Progenitor cell of endocrine pancreas (in vitro differentiated cells): ENCODE data around the gene EXD3. TPM values are rescaled to one million over a fixed set of nuclear protein-coding genes. Genes with fewer than 3 reads are reported as not detected.

Source experiments
- DNase-seq: peaks from one replicate; pipeline ENCODE4 v3.0.0; 2021; ENCODE audit warnings: low spot score; ENCODE audit not compliant: unreplicated experiment
- H3K27ac Mint-ChIP-seq: 2 replicates; pipeline ENCODE4 v1.8.0; 2021; ENCODE audit warnings: mild to moderate bottlenecking, moderate library complexity, mixed read lengths
- H3K27me3 Mint-ChIP-seq: 2 replicates; pipeline ENCODE4 v1.8.0; 2021; ENCODE audit warnings: mixed read lengths
- H3K36me3 Mint-ChIP-seq: 2 replicates; pipeline ENCODE4 v1.8.0; 2022; ENCODE audit warnings: mixed read lengths; ENCODE audit not compliant: insufficient read depth
- H3K4me1 Mint-ChIP-seq: 2 replicates; pipeline ENCODE4 v1.8.0; 2021; ENCODE audit warnings: low read depth, mixed read lengths
- H3K4me3 Mint-ChIP-seq: 2 replicates; pipeline ENCODE4 v1.8.0; 2021; ENCODE audit warnings: low read depth, mild to moderate bottlenecking, moderate library complexity, mixed read lengths
- H3K9me3 Mint-ChIP-seq: 2 replicates; pipeline ENCODE4 v1.8.0; 2021; ENCODE audit warnings: low read depth, mixed read lengths
- total RNA-seq: library from RNA; stranded (reverse); gene quantifications from 2 replicates; pipeline ENCODE4 v1.2.1, GENCODE V29; 2021
- TF ChIP-seq, protein P1 (sequence below): fragments of 200-600 bp; sonication (generic); IDR thresholded peaks from one replicate; pipeline ENCODE4 v1.5.0; 2021; ENCODE audit warnings: antibody characterized with exemption, mild to moderate bottlenecking; ENCODE audit not compliant: unreplicated experiment

Gene EXD3
- total RNA-seq, 1 donor from 2014 or later = 31.7 TPM

DNA sequence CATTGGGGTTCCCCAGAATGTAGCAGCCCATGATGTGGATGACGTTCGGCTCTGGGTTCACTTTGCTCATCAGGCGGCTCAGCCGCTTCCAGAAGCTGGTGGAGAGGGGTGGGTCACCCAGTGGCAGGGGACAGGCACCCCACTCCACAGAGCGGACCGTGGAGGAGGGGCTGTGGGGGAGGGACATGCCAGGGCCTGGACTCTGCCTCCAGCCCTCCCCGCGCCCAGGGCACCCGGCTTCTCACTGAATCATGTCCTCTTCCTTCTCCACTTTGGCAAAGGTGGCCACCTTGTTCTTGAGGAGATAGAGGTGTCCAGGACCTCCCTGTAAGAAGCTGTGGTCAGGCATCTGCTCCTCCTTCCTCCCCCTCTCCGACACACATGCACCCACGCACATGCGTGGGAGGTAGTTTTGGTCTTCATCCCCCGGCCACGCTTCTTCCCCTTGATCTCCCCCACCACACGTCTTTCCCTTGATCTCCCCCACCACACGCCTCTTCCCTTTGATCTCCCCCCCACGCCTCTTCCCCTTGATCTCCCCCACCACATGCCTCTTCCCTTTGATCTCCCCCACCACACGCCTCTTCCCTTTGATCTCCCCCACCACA lies 27.1 kb upstream of the EXD3 start:
- TF ChIP-seq, protein P1, sequence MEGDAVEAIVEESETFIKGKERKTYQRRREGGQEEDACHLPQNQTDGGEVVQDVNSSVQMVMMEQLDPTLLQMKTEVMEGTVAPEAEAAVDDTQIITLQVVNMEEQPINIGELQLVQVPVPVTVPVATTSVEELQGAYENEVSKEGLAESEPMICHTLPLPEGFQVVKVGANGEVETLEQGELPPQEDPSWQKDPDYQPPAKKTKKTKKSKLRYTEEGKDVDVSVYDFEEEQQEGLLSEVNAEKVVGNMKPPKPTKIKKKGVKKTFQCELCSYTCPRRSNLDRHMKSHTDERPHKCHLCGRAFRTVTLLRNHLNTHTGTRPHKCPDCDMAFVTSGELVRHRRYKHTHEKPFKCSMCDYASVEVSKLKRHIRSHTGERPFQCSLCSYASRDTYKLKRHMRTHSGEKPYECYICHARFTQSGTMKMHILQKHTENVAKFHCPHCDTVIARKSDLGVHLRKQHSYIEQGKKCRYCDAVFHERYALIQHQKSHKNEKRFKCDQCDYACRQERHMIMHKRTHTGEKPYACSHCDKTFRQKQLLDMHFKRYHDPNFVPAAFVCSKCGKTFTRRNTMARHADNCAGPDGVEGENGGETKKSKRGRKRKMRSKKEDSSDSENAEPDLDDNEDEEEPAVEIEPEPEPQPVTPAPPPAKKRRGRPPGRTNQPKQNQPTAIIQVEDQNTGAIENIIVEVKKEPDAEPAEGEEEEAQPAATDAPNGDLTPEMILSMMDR = no peak
- Mint-ChIP-seq H3K9me3 (no peaks in the 10 kb centered on the region), H3K36me3 (no peaks in the 10 kb centered on the region), H3K4me1 (peaks cover 7% of the 10 kb centered on the region), H3K27me3 (peaks cover 3% of the 10 kb centered on the region), H3K4me3 (no peak overlapping the region), H3K27ac (no peak overlapping the region)
- no peak for DNase-seq

DNA sequence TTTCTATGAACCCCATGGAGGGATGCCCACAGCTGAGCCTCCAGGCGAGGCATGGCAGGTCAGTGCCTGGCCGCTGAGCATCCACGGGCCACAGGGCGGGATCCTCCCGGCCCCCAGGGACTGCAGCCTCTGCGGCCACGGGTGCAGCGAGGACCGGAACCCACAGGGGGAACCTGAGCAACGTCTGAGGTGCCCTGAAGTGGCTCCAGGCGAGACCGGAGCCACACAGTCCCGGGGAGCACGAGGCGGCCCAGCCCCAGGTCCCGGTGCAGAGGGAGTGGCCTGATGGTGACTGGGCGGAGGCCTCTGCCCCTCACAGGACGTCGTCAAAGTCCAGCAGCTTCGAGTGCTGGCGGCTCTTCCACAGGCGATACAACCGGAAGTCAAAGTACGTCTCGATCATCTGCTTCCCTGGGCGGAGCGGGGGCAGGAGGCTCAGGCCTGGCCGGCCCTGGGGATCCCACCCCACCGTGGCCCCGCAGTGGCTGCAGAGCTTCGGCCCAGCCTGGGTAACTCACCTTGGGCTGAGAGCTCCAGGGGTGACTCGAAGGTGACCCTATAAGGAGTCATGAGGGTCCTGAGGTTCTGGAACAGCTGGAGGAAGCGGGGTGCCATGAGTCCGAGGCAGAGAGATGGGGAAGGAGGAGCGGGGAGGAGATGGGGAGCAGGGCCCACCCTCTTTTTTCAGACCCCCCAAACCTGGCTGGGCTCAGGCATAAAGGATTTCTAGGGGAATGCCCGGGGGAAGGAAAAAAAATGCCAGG lies 26.3 kb upstream of the EXD3 start:
- Mint-ChIP-seq H3K27ac (no peak overlapping the region), H3K27me3 (peaks cover 3% of the 10 kb centered on the region), H3K4me1 (peaks cover 5% of the 10 kb centered on the region), H3K36me3 (no peaks in the 10 kb centered on the region), H3K9me3 (no peaks in the 10 kb centered on the region), H3K4me3 (no peak overlapping the region)
- DNase-seq = no peak
- TF ChIP-seq, protein P1 = no peak

DNA sequence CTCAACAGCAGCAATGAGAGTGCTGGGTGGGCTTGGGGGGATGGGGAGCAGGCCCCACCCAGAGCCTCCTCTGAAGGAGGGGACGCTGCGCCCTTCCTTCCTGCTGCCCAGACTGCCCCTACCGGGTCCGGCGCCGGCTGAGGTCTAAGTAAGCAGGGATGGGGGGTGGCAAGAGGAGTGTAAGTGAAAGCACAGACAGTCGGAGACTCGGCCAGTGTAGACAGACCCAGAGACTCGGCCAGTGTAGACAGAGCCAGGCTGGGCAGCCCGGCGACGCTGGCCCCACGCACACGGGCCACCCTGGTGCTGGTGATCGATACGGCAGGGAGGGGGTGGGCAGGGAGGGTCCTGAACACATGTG lies 25.6 kb upstream of the EXD3 start:
- TF ChIP-seq, protein P1 = no peak
- H3K27me3 Mint-ChIP-seq = peaks cover 4% of the 10 kb centered on the region
- no peak overlapping the region for H3K4me3 Mint-ChIP-seq
- no peak overlapping the region for H3K27ac Mint-ChIP-seq
- H3K36me3 Mint-ChIP-seq = no peaks in the 10 kb centered on the region
- peaks cover 5% of the 10 kb centered on the region for H3K4me1 Mint-ChIP-seq
- no peak for DNase-seq
- no peaks in the 10 kb centered on the region for H3K9me3 Mint-ChIP-seq

GRCh38 chr9:137447722-137448601 lies 25.0 kb upstream of the EXD3 start:
- Mint-ChIP-seq H3K36me3 (no peaks in the 10 kb centered on the region), H3K9me3 (no peaks in the 10 kb centered on the region), H3K27me3 (peaks cover 6% of the 10 kb centered on the region), H3K27ac (no peak overlapping the region), H3K4me1 (peaks cover 5% of the 10 kb centered on the region), H3K4me3 (no peak overlapping the region)
- TF ChIP-seq, protein P1 = no peak
- no peak for DNase-seq

GRCh38 chr9:137446851-137447471 lies 24.0 kb upstream of the EXD3 start:
- DNase-seq = no peak
- Mint-ChIP-seq H3K4me1 (peaks cover 6% of the 10 kb centered on the region), H3K27me3 (peaks cover 7% of the 10 kb centered on the region), H3K36me3 (no peaks in the 10 kb centered on the region), H3K27ac (no peak overlapping the region), H3K9me3 (no peaks in the 10 kb centered on the region), H3K4me3 (no peak overlapping the region)
- TF ChIP-seq, protein P1 = no peak
